Right lung (tissue), 10 donors: ENCODE data around the gene FAM135A. TPM values are rescaled to one million over a fixed set of nuclear protein-coding genes. Genes with fewer than 3 reads are reported as not detected.

Experiments
- DNase-seq, 2 donors: peaks; one replicate each; pipeline ENCODE4 v3.0.0-alpha.2; 2013
- long read RNA-seq, 8 donors: transcript quantifications; one replicate each; lab custom pipeline, GENCODE V29; 2026
- polyA plus RNA-seq, 5 donors: library from polyadenylated mRNA; unstranded; fragments of 120-200 nt; gene quantifications; one replicate each; pipeline versions ENCODE4 v1.2.1 to v1.2.3, GENCODE V29; 2013; ENCODE audit warnings: inconsistent platforms in 1 of 5, low replicate concordance in 1 of 5; ENCODE audit not compliant: insufficient read length in 5 of 5, insufficient read depth in 1 of 5

FAM135A gene
- polyA plus RNA-seq: 10 to 100 TPM; 20.2 to 35.1 (median 24.8) TPM
- long read RNA-seq, donor 1: 0 reads
- long read RNA-seq, donor 2: 0 reads
- long read RNA-seq, donor 3: 0 reads
- long read RNA-seq, donor 4, partial matches to known transcripts: 0 of 1 reads
- long read RNA-seq, donor 4, other reads (novel, unspliced or antisense): 0 of 1 reads
- long read RNA-seq, donor 5: 0 reads
- long read RNA-seq, donor 6, partial matches to known transcripts: 0 of 1 reads
- long read RNA-seq, donor 6, other reads (novel, unspliced or antisense): 0 of 1 reads
- long read RNA-seq, donor 7, partial matches to known transcripts: 0 of 1 reads
- long read RNA-seq, donor 7, other reads (novel, unspliced or antisense): 0 of 1 reads
- long read RNA-seq, donor 8, partial matches to known transcripts: 0 of 1 reads
- long read RNA-seq, donor 8, other reads (novel, unspliced or antisense): 0 of 1 reads

DNA sequence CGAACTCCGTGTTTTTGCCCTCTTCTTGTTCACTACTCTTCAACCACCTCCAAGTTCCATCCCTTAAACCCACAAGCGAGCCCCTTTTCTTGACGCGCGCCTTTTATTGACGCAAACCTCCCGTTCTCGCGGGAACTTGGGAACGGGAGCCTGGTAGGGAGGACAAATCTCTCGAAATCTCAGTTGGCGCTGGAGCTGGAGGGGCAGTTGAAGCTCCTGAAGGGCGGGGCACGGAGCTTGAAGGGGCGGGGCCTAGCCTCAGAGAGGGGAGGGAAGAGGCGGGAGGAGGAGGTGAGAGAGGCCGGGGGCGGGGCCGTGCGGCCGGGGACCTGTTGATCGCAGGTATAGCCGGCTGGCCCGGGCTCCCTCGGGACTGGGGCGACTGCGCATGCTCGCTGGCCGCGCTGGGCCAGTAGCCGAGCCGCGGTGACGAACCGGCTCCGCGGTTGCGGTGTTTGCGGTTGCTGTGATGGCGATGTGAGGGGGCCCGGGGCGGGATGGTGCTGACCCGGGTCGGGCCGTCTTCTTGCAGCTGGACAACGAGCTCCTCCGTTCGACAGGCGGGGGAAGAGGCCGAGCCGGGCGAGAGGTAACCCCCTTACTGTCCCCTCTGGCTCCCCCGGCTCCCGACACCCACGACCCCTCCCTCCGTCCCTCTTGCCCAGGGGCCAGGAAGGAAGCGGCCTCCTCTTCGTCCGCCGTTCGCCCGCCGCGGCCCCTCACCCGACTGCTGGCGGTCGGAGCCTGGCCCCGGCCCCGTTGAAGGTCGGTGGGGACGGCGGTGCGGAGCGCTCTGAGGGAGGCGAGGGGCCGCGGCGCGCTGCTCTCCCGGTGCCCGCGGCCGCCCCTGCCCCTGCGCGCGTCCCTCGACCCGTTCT lies at the start of gene FAM135A:
Gene FAM135A, plus strand, starts transcription at position 395 of the 878 bp plus-strand sequence. CDS start 14,835 bp downstream, outside the sequence.
- peak; percentile 97 to 98 for DNase-seq

- DNase-seq: no peak
These were observed 49.4 kb upstream of the FAM135A start for GRCh38 chr6:70363741-70364493.

DNA sequence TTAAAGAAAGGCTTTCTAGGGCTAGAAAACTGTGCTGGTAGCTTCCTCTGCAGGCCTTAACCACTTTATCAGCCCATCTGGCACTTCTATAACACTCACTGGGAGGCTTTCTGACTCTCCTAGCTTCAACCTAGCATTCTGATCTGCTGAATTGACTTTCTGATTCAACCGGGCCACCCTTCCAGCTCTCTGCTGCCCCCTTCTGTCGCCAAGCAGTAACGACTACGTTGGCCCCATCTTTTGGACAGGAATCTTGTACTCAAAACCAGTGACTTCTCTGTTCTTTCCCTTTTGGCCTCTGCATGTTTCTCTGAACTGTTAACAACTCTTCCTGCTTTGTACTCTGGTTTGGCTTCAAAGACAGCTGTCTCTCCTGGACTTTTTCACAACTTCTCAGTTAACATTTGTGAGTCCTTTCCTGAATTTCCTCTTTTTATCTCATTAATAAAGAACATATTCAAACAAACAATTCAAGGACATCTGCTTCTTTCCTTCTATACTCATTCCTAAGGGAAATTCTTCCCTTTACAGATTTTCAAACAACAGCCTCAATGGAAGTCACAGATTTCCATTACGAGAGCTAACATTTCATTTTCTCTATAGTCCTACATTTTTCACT lies 43.9 kb upstream of the FAM135A start:
- DNase-seq: peak; percentile 37 to 64

- no peak for DNase-seq
These were observed 42.8 kb upstream of the FAM135A start for GRCh38 chr6:70370496-70370895.

DNA sequence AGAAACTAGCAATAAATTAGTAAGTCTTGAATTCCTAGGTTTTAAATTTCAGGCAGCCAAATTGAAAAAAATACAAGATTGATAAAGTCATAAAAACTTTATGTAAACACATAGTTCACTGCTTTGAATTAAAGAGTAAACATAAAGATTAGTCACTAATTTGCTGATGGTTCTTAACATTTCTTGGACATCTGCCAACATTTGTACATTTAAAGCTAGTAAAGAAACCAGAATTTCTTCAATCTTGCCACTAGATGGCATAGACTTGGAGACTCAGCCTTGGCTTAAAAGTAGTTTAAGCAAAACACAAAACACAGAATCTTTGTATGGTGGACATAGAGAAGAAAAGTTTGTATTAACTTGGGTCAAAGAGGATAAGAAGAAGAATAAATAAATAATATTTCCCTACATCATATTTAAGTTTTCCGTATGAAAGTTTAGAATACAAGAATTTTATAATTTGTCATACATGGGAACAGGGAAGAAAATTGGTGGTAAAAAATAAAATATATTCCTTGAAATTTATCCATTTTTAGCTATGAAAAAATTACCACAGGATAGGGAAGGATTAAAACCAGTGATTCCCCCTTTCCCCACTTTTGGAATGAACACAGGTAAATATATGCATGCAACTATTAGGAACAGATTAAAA lies 41.7 kb upstream of the FAM135A start:
- peak; percentile 61 to 71 for DNase-seq

GRCh38 chr6:70375166-70375565 lies 38.1 kb upstream of the FAM135A start:
- no peak for DNase-seq

GRCh38 chr6:70375882-70376281 lies 37.4 kb upstream of the FAM135A start:
- DNase-seq: no peak

DNA sequence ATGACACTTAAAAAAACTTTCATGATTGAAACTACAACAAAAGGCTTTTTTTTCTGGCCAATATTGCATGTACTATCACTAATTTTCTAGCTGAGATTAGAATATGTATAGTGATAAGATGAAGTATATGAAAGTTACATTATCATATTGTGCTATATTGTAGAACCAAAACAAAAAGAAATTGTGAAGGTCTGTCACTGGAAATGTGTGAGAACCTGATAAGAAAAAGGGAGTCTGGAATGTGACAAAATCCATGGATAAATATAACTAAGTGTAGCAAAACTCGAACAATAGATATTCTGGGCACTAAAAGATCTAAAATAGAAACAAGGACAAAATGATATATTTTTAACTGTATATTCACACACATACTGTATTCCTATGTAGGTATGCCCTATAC lies 36.7 kb upstream of the FAM135A start:
- DNase-seq: no peak

GRCh38 chr6:70377372-70377771 lies 35.9 kb upstream of the FAM135A start:
- no peak for DNase-seq

- DNase-seq: no peak
These were observed 33.8 kb upstream of the FAM135A start for GRCh38 chr6:70379473-70380013.

DNA sequence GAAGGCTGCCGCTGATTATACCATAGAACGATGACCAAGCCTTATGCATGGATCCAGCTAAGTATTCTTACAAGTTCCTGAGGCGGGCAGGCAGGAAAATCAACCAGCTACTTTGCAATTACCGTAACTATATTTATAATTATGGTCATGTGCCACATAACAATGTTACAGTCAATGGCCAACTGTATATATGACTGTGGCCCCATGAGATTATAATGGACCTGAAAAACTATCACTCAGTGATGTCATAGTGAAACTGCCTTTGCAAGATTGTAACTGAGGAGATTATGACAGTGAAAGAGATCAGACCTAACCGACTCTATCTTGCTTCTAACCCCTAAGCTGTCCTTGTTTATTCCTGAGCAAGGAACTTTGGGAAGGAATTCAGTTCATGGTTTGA lies 33.1 kb upstream of the FAM135A start:
- DNase-seq: no peak

- no peak for DNase-seq
These were observed 32.4 kb upstream of the FAM135A start for GRCh38 chr6:70380771-70381416.

DNA sequence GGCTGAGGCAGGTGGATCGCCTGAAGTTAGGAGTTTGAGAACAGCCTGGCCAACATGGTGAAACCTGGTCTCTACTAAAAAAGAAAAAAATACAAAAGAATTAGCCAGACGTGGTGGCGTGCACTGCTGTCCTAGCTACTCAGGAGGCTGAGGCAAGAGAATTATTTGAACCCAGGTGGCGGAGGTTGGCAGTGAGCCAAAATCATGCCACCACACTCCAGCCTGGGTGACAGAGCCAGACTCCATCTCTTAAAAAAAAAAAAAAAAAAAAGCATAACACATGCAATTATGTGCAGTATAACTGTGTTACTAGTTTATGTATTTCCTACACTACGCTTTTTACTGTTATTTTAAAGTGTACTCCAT lies 31.9 kb upstream of the FAM135A start:
- no peak for DNase-seq

GRCh38 chr6:70385901-70386300 lies 27.4 kb upstream of the FAM135A start:
- DNase-seq: no peak

- no peak for DNase-seq
These were observed 24.5 kb upstream of the FAM135A start for GRCh38 chr6:70388814-70389213.

DNA sequence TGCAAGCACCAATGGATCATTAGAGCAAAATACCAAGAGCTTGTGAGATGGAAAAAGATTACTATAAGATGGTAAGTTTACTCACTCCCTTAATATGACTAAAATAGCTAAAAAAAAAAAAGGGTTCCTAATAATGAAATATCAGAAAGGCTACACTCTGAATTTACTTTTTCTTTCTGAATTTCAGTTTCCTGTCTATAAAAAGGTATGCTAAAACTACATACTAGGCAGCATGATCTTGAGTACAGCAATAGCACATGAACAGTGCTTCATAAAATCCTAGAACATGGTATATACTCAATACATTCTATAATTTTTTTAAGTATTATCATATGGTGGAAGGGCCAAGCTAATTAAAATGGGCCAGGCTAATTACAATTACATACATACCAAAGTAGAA lies 24.0 kb upstream of the FAM135A start:
- DNase-seq: no peak

DNA sequence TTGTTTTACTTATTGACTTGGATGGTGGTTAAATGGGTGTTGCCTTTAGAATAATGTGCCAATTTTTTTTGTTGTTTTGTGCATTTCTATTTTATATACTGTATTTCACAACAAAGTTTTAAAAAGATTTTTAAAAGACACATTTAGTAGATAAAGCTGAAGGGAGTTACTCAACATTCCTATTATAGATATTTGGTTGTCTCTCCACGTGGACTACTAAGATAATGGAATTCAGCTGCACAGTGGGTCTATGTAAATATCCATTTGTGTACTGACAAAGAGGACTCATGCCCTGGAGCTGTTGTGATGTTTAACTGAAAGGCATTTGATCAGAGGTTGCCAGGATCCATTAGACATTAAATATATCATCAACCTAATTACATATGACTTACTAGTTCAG lies 23.2 kb upstream of the FAM135A start:
- DNase-seq: no peak

DNA sequence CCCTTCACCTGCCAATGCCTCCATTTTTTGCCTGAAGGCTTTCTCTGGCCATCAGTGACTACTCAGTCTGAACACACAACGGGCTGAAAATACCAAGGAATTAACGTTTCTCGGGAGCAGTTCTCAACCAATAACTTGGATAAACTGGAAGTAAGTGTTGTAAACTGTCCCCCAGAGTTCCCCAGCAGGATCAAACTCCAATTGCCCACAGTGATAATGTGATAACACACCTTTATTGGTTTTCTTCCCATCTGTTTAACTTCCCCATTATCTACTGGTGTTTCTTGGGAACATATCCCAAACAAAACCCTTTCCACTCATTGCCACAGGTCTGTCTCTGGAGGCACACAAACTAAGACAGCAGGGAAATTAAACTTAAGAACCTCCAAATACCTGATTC lies 21.8 kb upstream of the FAM135A start:
- DNase-seq: no peak

DNA sequence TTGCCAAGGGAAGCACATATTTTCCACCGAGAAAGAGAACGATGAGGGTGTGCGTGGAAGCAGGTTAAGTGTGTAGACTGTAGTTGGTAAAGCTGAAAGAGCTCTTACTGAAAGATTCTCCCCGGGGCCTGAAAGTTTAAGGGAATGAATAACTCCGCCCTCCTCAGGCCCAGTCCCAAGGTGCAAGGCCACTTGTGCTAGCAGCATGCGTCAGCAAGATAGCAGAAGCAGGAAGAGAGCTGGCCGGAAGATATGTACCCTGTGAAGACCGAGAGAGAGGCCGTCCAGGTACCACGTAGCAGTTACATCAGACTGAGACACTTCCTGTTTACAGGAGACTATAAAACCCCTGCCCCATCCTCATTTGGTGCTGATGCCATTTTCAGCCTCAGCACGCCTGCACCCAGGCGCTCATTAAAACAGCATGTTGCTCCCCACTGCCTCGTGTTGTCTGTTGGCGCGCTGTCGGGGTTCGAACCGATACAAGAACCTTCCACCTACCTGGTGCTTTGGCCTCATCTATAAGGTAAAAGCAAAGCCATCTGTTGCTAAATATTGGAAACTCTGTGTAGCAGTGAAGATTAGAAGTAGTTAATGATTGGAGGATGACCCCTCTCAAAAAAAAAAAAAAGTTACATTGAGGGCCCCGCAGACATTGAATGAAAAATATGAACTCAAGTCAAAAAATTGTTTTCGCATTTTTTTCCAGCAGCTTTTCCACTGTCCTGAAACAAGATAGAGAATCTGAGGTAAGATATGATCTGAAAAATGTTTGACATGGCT lies 18.6 kb upstream of the FAM135A start:
- no peak for DNase-seq
